GM21529 (cell line): ENCODE data around the gene ANXA10.

ENCODE experiments used
- ATAC-seq: cut with Tn5 transposase; IDR thresholded peaks from one replicate; pipeline ENCODE4 v1.9.1; 2021; ENCODE audit not compliant: unreplicated experiment

ANXA10 gene

GRCh38 chr4:168221301-168221700, 129.0 kb downstream of the ANXA10 start:
- ATAC-seq = no peak
